HepG2 (cell line): ENCODE measurements around the gene TXNRD1. TPM values are rescaled to one million over a fixed set of nuclear protein-coding genes. Genes with fewer than 3 reads are reported as not detected.

Experiments used
- ATAC-seq: fragments of 200-7000 bp; cut with Tn5 transposase; 3 replicates; pipeline ENCODE4 v1.9.1; 2020; ENCODE audit warnings: mild to moderate bottlenecking, moderate library complexity
- BruUV-seq: library from RNA; stranded (reverse); fragments of 400-500 nt; replicated peaks from 2 replicates; lab custom pipeline; 2021; lab: Mats Ljungman, UMichigan
- CTCF ChIA-PET: fragments of 300-600 bp; formaldehyde crosslinking; extraction: SDS; loops from one replicate; lab custom pipeline; 2021; ENCODE audit warnings: low total read pairs, inconsistent platforms, low intra/inter-chr PET ratio; lab: Yijun Ruan, JAX
- POLR2A ChIA-PET: fragments of 350-600 bp; sonication (Branson Sonifier 250); formaldehyde crosslinking; loops from one replicate; lab custom pipeline; 2020; ENCODE audit warnings: antibody characterized with exemption, inconsistent platforms; lab: Yijun Ruan, JAX
- DNase-seq: peaks from one replicate; pipeline ENCODE4 v3.0.0-alpha.2; 2015; ENCODE audit warnings: low spot score
- FAIRE-seq: peaks from 3 replicates; lab custom pipeline; 2011; peaks lifted over from hg19 to GRCh38; lab: Jason Lieb, UNC
- H2AFZ ChIP-seq: one replicate; pipeline ENCODE4 v1.6.1; 2011; ENCODE audit warnings: low read length, inconsistent platforms
- H3K27ac ChIP-seq: fragments of 300-600 bp; 3 replicates; pipeline ENCODE4 v1.8.0; 2011; ENCODE audit warnings: mixed run types, mild to moderate bottlenecking, mixed read lengths, low read length, inconsistent platforms; ENCODE audit not compliant: insufficient read depth; ENCODE audit errors: extremely low read length
- H3K27me3 ChIP-seq, 2 experiments: fragments of 200-600 bp in 1 of 2; 2 replicates in 1 of 2; 3 replicates in 1 of 2; pipeline versions ENCODE4 v1.6.0 to v1.8.0; 2011; ENCODE audit warnings: low read length in 2 of 2, mild to moderate bottlenecking in 2 of 2, moderate library complexity in 2 of 2, inconsistent platforms in 1 of 2; ENCODE audit not compliant: insufficient read depth in 2 of 2, control insufficient read depth in 1 of 2
- H3K36me3 ChIP-seq, 2 experiments: fragments of 200-600 bp in 1 of 2; replicated peaks in 1 of 2; 2 replicates in 1 of 2; 3 replicates in 1 of 2; pipeline versions ENCODE4 v1.5.1 to v1.8.0; 2011; ENCODE audit warnings: low read length in 2 of 2, inconsistent platforms in 1 of 2; ENCODE audit not compliant: insufficient read depth in 2 of 2, control insufficient read depth in 1 of 2
- H3K4me1 ChIP-seq: 2 replicates; pipeline ENCODE4 v1.5.1; 2012; ENCODE audit warnings: low read length, inconsistent platforms; ENCODE audit not compliant: insufficient read depth
- H3K4me2 ChIP-seq: 2 replicates; pipeline ENCODE4 v1.6.0; 2011; ENCODE audit warnings: low read depth, low read length, inconsistent platforms
- H3K4me3 ChIP-seq, 3 experiments: fragments of 200-600 bp in 1 of 3; sonication (generic), shearing (Covaris generic) in 1 of 3; replicated peaks in 1 of 3; 2 replicates each; pipeline ENCODE4 v1.5.1; 2011 to 2016; ENCODE audit warnings: low read length in 3 of 3, inconsistent platforms in 2 of 3, low read depth in 2 of 3, mild to moderate bottlenecking in 2 of 3, control low read depth in 1 of 3, mixed read lengths in 1 of 3; ENCODE audit not compliant: insufficient read depth in 1 of 3
- H3K79me2 ChIP-seq: one replicate; pipeline ENCODE4 v1.6.1; 2011; ENCODE audit warnings: low read length, inconsistent platforms; ENCODE audit not compliant: insufficient read depth
- H3K9ac ChIP-seq: 2 replicates; pipeline ENCODE4 v1.6.0; 2011; ENCODE audit warnings: mild to moderate bottlenecking, low read depth, low read length, inconsistent platforms; ENCODE audit not compliant: insufficient read depth
- H3K9me3 ChIP-seq: 2 replicates; pipeline ENCODE4 v1.5.1; 2012; ENCODE audit warnings: mild to moderate bottlenecking, low read length
- H4K20me1 ChIP-seq: 2 replicates; pipeline ENCODE4 v1.6.0; 2011; ENCODE audit warnings: inconsistent platforms, mild to moderate bottlenecking, low read length, moderate library complexity; ENCODE audit not compliant: insufficient read depth
- BRCA1 ChIP-seq: sonication (generic); formaldehyde crosslinking; IDR thresholded peaks from 2 replicates; pipeline ENCODE4 v1.4.0; 2020; ENCODE audit warnings: missing genetic modification reagents
- POLR2G ChIP-seq: fragments of 200-400 bp; formaldehyde crosslinking; IDR thresholded peaks from 2 replicates; pipeline ENCODE4 v1.6.1; 2018; ENCODE audit warnings: mild to moderate bottlenecking, low read depth, low read length, moderate library complexity
- RBM22 ChIP-seq: fragments of 200-400 bp; formaldehyde crosslinking; optimal IDR thresholded peaks from 2 replicates; pipeline ENCODE3; 2017; ENCODE audit warnings: mild to moderate bottlenecking, low read length, moderate library complexity
- ZNF703 ChIP-seq: sonication (generic); formaldehyde crosslinking; IDR thresholded peaks from 2 replicates; pipeline ENCODE4 v1.5.1; 2020; ENCODE audit warnings: missing genetic modification reagents, mild to moderate bottlenecking, moderate library complexity, borderline replicate concordance
- ZNF773 ChIP-seq: sonication (generic); formaldehyde crosslinking; IDR thresholded peaks from 2 replicates; pipeline ENCODE4 v1.4.0; 2020; ENCODE audit warnings: missing genetic modification reagents, borderline replicate concordance
- ZNF776 ChIP-seq: sonication (generic); formaldehyde crosslinking; IDR thresholded peaks from 2 replicates; pipeline ENCODE4 v1.4.0; 2020; ENCODE audit warnings: mild to moderate bottlenecking, missing genetic modification reagents
- ZSCAN20 ChIP-seq: sonication (generic); formaldehyde crosslinking; IDR thresholded peaks from 2 replicates; pipeline ENCODE4 v1.4.0; 2020; ENCODE audit warnings: missing genetic modification reagents, mild to moderate bottlenecking, borderline replicate concordance
- WGBS: methylation state at CpG from one replicate; pipeline ENCODE4 v1.1.6; 2017; ENCODE audit warnings: low lambda C conversion rate; 5-methylcytosine and 5-hydroxymethylcytosine counted together
- in situ Hi-C: cut with HindIII; loops from 2 replicates; pipeline ENCODE4 v1.10.0; 2017; ENCODE audit warnings: low pct_unique_long_range_greater_than_20kb; ENCODE audit not compliant: extremely low pct_ligation_motif_present
- intact Hi-C: fragments of 100-400 bp; cut with micrococcal nuclease; formaldehyde crosslinking; loops from one replicate; pipeline ENCODE4 v1.10.0; 2022; ENCODE audit not compliant: unreplicated experiment
- polyA plus RNA-seq, 8 experiments: library from polyadenylated mRNA; depleted of rRNA in 3 of 8; stranded (reverse) in 7 of 8; unstranded in 1 of 8; fragments of >200 nt; fragmentation: Illumina TruSeq in 4 of 8; extraction: Trizol in 4 of 8; gene quantifications; 2 replicates each; pipeline versions ENCODE4 v1.2.1 to v1.2.3, GENCODE V29; 2011 to 2016; ENCODE audit warnings: low read depth in 4 of 8, missing spikeins in 1 of 8, mixed read lengths in 1 of 8; ENCODE audit not compliant: insufficient read depth in 1 of 8
- total RNA-seq, 5 experiments: library from RNA; depleted of rRNA; stranded (reverse); fragments of >200 nt; fragmentation: Illumina TruSeq; extraction: Trizol; gene quantifications; 2 replicates each; pipeline ENCODE4 v1.2.3, GENCODE V29; 2016; ENCODE audit warnings: low read depth in 1 of 5
- TF ChIP-seq, protein P1 (sequence below): sonication (generic); formaldehyde crosslinking; IDR thresholded peaks from 2 replicates; pipeline ENCODE4 v1.8.0; 2022; ENCODE audit warnings: missing genetic modification reagents, mild to moderate bottlenecking, borderline replicate concordance

Gene TXNRD1
- total and polyA plus RNA-seq, 2 of the 13 experiments (the other 11 are each of a cell fraction or from before 2014, with no cell fraction given), result 54.0 to 190 TPM

DNA sequence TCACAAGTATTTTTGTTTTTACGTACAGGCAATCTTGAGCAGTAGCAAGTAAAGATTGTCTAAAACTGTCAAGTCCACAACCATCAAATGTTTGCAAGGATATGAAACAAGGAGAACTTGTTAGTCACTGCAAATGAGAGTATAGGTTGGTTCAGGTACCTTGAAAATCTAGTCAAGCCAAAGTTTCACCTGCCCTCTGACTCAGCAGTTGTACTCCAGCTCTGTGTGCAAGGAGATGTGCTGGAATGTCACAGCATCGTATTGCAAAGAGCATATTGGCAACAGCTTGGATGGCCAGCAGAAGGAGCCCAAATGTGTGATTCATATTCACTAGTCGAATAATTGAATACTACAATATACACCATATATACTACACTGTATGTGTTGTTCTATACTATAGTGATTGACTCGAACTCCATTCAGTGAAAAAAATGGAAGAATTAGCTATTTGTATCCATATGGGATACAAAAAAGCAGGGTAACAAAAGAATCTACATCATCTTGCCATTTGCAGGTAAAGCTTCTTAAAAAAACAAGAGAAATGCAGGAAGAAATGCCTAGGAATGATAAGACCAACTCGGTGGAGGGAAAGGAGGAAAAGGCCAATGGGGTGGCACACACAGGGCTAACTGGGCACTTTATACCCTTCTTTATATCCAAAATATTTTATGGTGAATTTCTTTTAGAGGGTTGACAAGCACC is 131.9 kb downstream of the TXNRD1 start:
- Histone ChIP-seq H2AFZ (no peak overlapping the region), H3K79me2 (no peaks in the 10 kb centered on the region), H3K9ac (no peak overlapping the region), H3K27ac (no peak overlapping the region), H3K4me2 (no peak overlapping the region), H4K20me1 (no peaks in the 10 kb centered on the region; the same call in 1 of the 2 replicates), H3K9me3 (no peaks in the 10 kb centered on the region), H3K36me3 (peaks cover 18 to 70% of the 10 kb centered on the region in 2 experiments), H3K27me3 (no peaks in the 10 kb centered on the region), H3K4me3 (no peak overlapping the region), H3K4me1 (peaks cover 6% of the 10 kb centered on the region; the same call in 1 of the 2 replicates)
- intact Hi-C loops, result no loop called here
- BruUV-seq, result no TSS peak
- no peak for TF ChIP-seq ZNF773 (CRISPR knock-in tag)
- TF ChIP-seq RBM22, result peak; percentile 63
- TF ChIP-seq ZSCAN20, result no peak
- no peak for TF ChIP-seq ZNF703 (CRISPR knock-in tag)
- no peak for TF ChIP-seq ZNF776 (CRISPR knock-in tag)
- TF ChIP-seq BRCA1 (CRISPR knock-in tag), result no peak
- ATAC-seq (no peak), FAIRE-seq (no peak), DNase-seq (no peak)
- in situ Hi-C loops, result no loop called here
- WGBS, result 95% methylated on average over 5 of the region's 5 CpGs
- CTCF ChIA-PET, result no interaction called here
- POLR2A ChIA-PET, result no interaction called here

GRCh38 chr12:104348283-104348993 is 132.9 kb downstream of the TXNRD1 start:
- FAIRE-seq, result no peak

More at GRCh38 chr12:104348283-104348993, 132.9 kb downstream of the TXNRD1 start:
- Histone ChIP-seq H3K79me2 (no peaks in the 10 kb centered on the region), H4K20me1 (no peaks in the 10 kb centered on the region; the same call in 1 of the 2 replicates), H3K9me3 (no peaks in the 10 kb centered on the region), H3K9ac (no peak overlapping the region), H3K4me3 (no peak overlapping the region), H3K4me1 (peaks cover 6% of the 10 kb centered on the region; the same call in 1 of the 2 replicates), H3K27me3 (no peaks in the 10 kb centered on the region), H3K27ac (no peak overlapping the region), H3K36me3 (peaks cover 18 to 65% of the 10 kb centered on the region in 2 experiments), H2AFZ (no peak overlapping the region), H3K4me2 (no peak overlapping the region)
- 95% methylated on average over 8 of the region's 11 CpGs for WGBS
- POLR2A ChIA-PET, result no interaction called here
- in situ Hi-C loops, result no loop called here
- CTCF ChIA-PET, result no interaction called here
- DNase-seq, result no peak
- intact Hi-C loops, result no loop called here
- ATAC-seq, result no peak
- BruUV-seq, result no TSS peak
- TF ChIP-seq, protein P1, sequence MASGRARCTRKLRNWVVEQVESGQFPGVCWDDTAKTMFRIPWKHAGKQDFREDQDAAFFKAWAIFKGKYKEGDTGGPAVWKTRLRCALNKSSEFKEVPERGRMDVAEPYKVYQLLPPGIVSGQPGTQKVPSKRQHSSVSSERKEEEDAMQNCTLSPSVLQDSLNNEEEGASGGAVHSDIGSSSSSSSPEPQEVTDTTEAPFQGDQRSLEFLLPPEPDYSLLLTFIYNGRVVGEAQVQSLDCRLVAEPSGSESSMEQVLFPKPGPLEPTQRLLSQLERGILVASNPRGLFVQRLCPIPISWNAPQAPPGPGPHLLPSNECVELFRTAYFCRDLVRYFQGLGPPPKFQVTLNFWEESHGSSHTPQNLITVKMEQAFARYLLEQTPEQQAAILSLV (CRISPR knock-in tag), result no peak
- 0 out of 2 replicates have a peak, but pooled peaks have one; percentile 23 for TF ChIP-seq POLR2G
- TF ChIP-seq RBM22, result peak; percentile 76
